Uterus (tissue), 2 donors: ENCODE measurements around the gene TMC5.

Experiments
- POLR2A ChIP-seq, 2 donors: fragments of 450-650 bp; IDR thresholded peaks; one replicate each; pipeline ENCODE4 v1.6.1; 2016; ENCODE audit warnings: antibody characterized with exemption in 2 of 2, mild to moderate bottlenecking in 1 of 2, moderate library complexity in 1 of 2
- TF ChIP-seq, protein P1 (sequence below), 4 experiments: fragments of 200-600 bp in 2 of 4; fragments of 450-650 bp in 2 of 4; sonication (generic) in 2 of 4; IDR thresholded peaks; one replicate each; pipeline ENCODE4 v1.5.1; 2016 to 2019; ENCODE audit warnings: antibody characterized with exemption in 4 of 4, mild to moderate bottlenecking in 2 of 4, moderate library complexity in 1 of 4

DNA sequence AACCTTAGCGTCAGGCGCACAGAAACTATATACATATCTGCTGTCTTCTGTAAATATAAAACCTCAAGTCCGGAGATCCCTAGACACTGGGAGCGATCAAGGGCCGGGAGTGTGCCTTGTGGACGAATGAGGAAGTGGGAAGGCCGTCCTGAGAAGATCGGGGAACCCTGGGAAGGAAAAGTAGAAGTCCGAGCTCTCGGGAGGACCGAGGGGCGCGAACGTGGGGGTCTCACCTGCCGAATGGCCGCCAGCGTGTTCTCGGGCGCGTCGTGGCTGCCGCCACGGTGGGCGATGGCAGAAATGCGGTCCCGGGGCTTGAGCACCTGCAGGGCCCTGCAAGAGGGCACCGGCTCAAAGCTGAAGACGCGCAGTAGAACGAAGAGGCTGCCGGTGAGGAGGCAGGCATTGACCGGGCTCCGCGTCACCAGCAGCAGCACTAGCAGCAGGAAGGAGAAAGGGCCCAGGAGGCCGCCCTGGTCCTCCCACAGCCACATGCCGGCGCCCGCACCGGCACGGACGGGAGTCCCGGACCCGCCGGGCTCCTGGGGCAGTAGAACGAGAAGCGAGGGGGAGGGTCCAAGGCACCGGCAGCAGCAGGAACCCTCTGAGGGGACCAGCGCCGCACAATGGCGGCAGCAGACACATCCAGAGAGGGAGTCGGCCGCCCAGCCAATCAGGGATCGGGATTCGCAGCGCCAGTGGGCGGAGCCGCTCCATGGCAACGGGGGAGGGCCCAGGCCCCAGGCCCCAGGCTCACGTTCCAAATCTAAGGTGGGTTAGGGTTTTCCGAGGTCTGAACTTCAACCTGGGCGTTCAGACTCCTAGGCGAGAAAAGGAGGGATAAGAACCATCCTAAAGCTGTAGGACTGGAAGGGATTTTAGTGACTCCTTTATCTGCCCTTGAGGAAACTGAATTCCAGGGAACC lies 104.1 kb downstream of the TMC5 start, which contains the start of gene GDE1:
- TF ChIP-seq, protein P1, sequence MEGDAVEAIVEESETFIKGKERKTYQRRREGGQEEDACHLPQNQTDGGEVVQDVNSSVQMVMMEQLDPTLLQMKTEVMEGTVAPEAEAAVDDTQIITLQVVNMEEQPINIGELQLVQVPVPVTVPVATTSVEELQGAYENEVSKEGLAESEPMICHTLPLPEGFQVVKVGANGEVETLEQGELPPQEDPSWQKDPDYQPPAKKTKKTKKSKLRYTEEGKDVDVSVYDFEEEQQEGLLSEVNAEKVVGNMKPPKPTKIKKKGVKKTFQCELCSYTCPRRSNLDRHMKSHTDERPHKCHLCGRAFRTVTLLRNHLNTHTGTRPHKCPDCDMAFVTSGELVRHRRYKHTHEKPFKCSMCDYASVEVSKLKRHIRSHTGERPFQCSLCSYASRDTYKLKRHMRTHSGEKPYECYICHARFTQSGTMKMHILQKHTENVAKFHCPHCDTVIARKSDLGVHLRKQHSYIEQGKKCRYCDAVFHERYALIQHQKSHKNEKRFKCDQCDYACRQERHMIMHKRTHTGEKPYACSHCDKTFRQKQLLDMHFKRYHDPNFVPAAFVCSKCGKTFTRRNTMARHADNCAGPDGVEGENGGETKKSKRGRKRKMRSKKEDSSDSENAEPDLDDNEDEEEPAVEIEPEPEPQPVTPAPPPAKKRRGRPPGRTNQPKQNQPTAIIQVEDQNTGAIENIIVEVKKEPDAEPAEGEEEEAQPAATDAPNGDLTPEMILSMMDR (IDR thresholded peaks at IDR 0.05), result peak; percentile 29 to 36 (median 31)
- TF ChIP-seq POLR2A (IDR thresholded peaks at IDR 0.05), result peak; percentile 90 to 93
